ENCODE data around the gene MDK. TPM values are rescaled to one million over a fixed set of nuclear protein-coding genes. Genes with fewer than 3 reads are reported as not detected.

Gene MDK
- total and polyA plus RNA-seq, 2 of the 4 experiments (the other 2 are of a cell fraction), result 25.8 to 377 TPM

DNA sequence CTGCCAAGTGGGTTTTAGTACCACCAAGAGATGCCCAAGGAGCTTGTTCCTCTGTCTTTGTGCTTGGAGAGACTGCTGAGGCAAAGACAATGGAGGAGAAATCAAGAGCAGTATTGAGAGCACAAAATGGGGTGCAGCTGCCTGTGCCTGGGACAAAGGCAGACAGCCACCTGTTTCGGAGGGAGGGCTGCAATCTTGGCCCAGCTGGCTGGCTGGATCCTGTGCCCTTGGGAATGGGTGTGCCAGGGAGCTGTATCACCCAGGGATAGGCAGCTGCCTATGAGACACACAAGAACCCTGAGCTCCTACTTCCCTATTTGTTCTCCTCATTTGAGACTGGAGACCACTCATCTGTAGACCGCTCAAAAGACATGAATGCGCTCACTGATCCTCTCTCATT, 33.4 kb downstream of the MDK start:
- Histone ChIP-seq H4K91ac (ENCODE audit: insufficient read depth, low read depth, low read length) (no peak overlapping the region), H4K5ac (ENCODE audit: low read depth, low read length) (no peak overlapping the region), H4K8ac (ENCODE audit: low read depth in 2 of 2, low read length in 2 of 2) (no peak overlapping the region), H2BK20ac (ENCODE audit: low read depth, low read length) (no peak overlapping the region), H3K4me3 (ENCODE audit: insufficient read depth, low read depth, low read length) (no peak overlapping the region), H2AK9ac (replicated peaks; ENCODE audit: low read depth, low read length, poor library complexity) (peak overlapping the region; percentile 7), H3K18ac (ENCODE audit: low read depth, low read length) (no peak overlapping the region), H3K9ac (ENCODE audit: low read depth, low read length) (no peak overlapping the region), H3K56ac (ENCODE audit: extremely low read depth, insufficient read depth, low read length) (no peak overlapping the region), H3K4ac (ENCODE audit: low read depth, low read length) (no peak overlapping the region), H2BK15ac (ENCODE audit: low read depth, low read length) (no peak overlapping the region), H2AK5ac (ENCODE audit: low read depth, low read length) (no peak overlapping the region), H3K4me1 (ENCODE audit: control insufficient read depth, insufficient read depth, low read length) (no peaks in the 10 kb centered on the region), H2BK5ac (ENCODE audit: low read depth, low read length, poor library complexity, severe bottlenecking) (no peak overlapping the region), H3K9me1 (ENCODE audit: insufficient read depth, low read length) (peaks cover 17% of the 10 kb centered on the region), H3K27me3 (ENCODE audit: control insufficient read depth, insufficient read depth, low read length) (no peaks in the 10 kb centered on the region), H3K14ac (replicated peaks; ENCODE audit: low read depth, low read length) (no peak overlapping the region), H2BK120ac (ENCODE audit: low read depth, low read length) (no peak overlapping the region), H3K36me3 (ENCODE audit: control insufficient read depth, insufficient read depth, low read length) (peaks cover 26% of the 10 kb centered on the region), H3K4me2 (ENCODE audit: low read depth, low read length) (no peak overlapping the region), H4K20me1 (ENCODE audit: insufficient read depth, low read length) (no peaks in the 10 kb centered on the region), H3K27ac (ENCODE audit: insufficient read depth, low read length) (no peak overlapping the region), H2AFZ (replicated peaks; ENCODE audit: low read length, poor library complexity) (no peak overlapping the region), H3K79me1 (ENCODE audit: low read depth in 1 of 2, low read length in 2 of 2) (peaks cover 0 to 6% of the 10 kb centered on the region in 2 experiments; a peak in 2 of 4 replicates), H3K23ac (ENCODE audit: low read depth, low read length) (no peak overlapping the region), H3K9me3 (ENCODE audit: control insufficient read depth, insufficient read depth, low read length) (no peaks in the 10 kb centered on the region)
- BruUV-seq (replicated peaks), result no TSS peak
- CTCF ChIA-PET, result no interaction called here
- POLR2A ChIA-PET (ENCODE audit: unreplicated experiment), result no interaction called here
- WGBS, 2 experiments (ENCODE audit: extremely low coverage in 2 of 2, insufficient read length in 1 of 2), result 100% methylated on average over 1 of the region's 3 CpGs; no CpG with 5 or more reads in 1 of the 2 experiments
- in situ Hi-C loops (cut with MboI; ENCODE audit: low sequenced_read_pairs) (no loop called here), dilution Hi-C loops (cut with HindIII; ENCODE audit: low sequenced_read_pairs, unreplicated experiment) (no loop called here), intact Hi-C loops (cut with micrococcal nuclease) (no loop called here)
- TF ChIP-seq BHLHE40 (IDR thresholded peaks at IDR 0.05; ENCODE audit: low read depth, low read length) (no peak), FOS (IDR thresholded peaks at IDR 0.05; ENCODE audit: low read depth, low read length) (no peak), RCOR1 (IDR thresholded peaks at IDR 0.05; ENCODE audit: insufficient replicate concordance, low read length) (no peak), NFE2L2 (IDR thresholded peaks at IDR 0.05; ENCODE audit: low read depth, low read length) (no peak), MAZ (IDR thresholded peaks at IDR 0.05; ENCODE audit: borderline replicate concordance, low read depth, low read length) (no peak)
- TF ChIP-seq, protein P1, sequence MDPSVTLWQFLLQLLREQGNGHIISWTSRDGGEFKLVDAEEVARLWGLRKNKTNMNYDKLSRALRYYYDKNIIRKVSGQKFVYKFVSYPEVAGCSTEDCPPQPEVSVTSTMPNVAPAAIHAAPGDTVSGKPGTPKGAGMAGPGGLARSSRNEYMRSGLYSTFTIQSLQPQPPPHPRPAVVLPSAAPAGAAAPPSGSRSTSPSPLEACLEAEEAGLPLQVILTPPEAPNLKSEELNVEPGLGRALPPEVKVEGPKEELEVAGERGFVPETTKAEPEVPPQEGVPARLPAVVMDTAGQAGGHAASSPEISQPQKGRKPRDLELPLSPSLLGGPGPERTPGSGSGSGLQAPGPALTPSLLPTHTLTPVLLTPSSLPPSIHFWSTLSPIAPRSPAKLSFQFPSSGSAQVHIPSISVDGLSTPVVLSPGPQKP (IDR thresholded peaks at IDR 0.05; ENCODE audit: borderline replicate concordance, low read depth, low read length), result no peak
- TF ChIP-seq, protein P2, sequence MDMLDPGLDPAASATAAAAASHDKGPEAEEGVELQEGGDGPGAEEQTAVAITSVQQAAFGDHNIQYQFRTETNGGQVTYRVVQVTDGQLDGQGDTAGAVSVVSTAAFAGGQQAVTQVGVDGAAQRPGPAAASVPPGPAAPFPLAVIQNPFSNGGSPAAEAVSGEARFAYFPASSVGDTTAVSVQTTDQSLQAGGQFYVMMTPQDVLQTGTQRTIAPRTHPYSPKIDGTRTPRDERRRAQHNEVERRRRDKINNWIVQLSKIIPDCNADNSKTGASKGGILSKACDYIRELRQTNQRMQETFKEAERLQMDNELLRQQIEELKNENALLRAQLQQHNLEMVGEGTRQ (IDR thresholded peaks at IDR 0.05; ENCODE audit: low read depth, low read length), result no peak
- ATAC-seq (ENCODE audit: low read depth) (no peak), DNase-seq (no peak)

All from IMR-90 (cell line).